Stimulated activated CD4-positive, alpha-beta T cell treated with anti-CD3 and anti-CD28 coated beads, Interleukin-1b, Interleukin-23, amount 100 ng/mL, for 24 hours (primary cell): Measurements from ENCODE around the gene INTS15.
"Not testable (repeated sequence)": the region's sequence is repeated elsewhere in the genome, so short reads cannot be mapped to it uniquely, and the experiment has no call there.

ENCODE experiments used
- DNase-seq, 4 experiments: peaks; one replicate each; pipeline ENCODE4 v3.0.0-alpha.2; 2020; ENCODE audit warnings: low read depth in 4 of 4, low spot score in 1 of 4

INTS15 gene

DNA sequence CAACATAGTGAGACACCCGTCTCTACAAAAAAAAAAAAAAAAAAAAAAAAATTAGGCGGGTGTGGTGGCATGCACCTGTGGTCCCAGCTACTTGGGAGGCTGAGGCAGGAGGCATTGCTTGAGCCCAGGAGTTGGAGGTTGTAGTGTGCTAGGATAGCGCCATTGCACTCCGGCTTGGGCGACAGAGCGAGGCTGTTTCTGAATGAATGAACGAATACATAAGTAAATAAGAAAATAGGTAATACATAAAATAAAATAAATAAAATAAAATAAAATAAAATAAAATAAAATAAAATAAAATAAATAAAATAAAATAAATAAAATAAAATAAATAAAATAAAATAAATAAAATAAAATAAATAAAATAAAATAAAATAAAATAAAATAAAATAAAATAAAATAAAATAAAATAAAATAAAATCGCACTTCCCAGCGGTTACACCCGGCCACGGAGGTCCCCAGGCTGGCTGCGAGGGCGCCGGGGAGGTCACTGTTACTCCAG lies 12.9 kb upstream of the INTS15 start:
- not testable (repeated sequence) for DNase-seq

DNA sequence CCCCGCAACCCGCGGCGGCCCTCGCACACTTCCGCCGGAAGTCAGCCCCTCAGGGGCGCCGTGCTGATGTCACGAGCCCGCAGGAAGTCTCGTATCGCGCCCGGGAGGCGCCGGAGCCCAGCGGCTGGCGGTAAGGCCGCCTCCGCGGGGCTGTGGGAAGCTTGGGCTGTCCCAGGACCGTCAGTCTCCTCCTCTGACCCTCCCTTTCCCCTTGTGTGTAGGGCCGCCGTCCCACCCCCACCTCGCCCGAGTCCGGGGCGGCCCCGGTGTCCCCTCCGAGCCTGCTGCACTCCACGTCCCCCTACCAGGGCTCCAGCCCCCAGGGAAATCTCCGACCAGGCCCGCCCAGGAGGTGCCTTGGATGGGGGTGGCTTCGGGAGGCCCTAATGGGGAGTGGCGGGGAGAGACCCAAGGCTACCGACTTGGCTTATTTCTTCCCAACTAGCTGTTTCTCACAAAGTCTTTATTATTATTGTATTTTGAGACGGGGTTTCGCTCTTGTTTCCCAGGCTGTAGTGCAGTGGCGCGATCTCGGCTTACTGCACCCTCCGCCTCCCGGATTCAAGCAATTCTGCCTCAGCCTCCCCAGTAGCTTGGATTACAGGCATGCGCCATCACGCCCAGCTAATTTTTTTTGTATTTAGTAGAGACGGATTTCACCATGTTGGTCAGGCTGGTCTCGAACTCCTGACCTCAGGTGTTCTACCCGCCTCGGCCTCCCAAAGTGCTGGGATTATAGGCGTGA lies 12.3 kb upstream of the INTS15 start, which contains the start of gene ZDHHC4:
TSS of gene ZDHHC4 (plus strand) at position 86 of the 745 bp plus-strand sequence. CDS start 3,108 bp downstream, outside the sequence.
- DNase-seq: peak; percentile 72 to 87 (median 78)

DNA sequence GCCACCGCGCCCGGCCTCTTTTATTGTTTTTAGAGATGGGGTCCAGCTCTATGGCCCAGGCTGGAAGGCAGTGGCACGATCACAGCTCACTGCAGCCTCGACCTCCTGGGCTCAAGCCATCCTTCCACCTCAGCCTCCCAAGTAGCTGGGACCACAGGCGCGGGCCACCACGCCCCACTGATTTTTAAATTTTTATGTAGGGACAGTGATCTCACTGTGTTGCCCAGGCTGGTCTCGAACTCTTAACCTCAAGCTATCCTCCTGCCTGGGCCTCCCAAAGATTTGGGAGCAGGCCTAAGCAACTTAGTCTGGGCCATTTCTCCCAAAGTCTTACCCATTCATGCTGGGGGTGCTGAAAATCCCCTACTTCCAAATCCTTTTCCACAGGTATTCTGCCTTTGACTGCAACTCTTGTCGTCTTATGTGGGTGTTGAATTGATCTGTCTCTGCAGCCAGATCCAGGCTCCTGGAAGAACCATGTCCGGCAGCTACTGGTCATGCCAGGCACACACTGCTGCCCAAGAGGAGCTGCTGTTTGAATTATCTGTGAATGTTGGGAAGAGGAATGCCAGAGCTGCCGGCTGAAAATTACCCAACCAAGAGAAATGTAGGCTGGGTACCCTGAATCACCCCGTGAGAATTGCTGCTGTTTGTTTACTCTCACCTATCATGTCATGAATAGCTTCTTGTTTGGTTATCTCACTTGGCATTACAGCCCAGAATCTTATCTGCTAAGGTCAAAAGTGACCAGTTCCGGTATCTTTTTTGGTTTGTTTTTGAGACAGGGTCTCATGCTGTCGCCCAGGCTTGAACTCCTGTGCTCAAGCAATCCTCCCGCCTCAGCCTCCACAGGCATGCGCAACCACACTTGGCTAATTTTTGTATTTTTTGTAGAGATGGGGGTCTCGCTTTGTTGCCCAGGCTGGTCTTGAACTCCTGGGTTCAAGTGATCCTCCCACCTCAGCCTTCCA lies 11.4 kb upstream of the INTS15 start:
- no peak for DNase-seq

DNA sequence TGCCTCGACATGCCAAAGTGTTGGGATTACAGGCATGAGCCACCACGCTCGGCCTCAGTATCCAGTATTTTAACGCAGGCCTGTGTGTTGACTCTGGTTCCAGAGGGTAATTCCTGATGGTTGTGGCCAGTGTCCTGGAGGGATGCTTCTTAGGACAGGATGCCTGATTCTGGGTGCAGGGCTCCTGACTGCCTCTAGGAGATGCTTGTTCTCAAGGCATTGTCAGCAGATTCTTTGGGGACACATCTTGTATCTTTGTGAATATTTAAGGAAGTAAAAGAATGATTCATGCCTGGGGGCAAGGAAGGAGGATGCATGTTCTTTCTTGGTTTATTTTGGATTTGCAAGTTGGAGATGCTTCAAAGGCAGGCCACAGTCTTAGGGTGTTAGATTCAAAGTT lies 10.4 kb upstream of the INTS15 start:
- no peak for DNase-seq

DNA sequence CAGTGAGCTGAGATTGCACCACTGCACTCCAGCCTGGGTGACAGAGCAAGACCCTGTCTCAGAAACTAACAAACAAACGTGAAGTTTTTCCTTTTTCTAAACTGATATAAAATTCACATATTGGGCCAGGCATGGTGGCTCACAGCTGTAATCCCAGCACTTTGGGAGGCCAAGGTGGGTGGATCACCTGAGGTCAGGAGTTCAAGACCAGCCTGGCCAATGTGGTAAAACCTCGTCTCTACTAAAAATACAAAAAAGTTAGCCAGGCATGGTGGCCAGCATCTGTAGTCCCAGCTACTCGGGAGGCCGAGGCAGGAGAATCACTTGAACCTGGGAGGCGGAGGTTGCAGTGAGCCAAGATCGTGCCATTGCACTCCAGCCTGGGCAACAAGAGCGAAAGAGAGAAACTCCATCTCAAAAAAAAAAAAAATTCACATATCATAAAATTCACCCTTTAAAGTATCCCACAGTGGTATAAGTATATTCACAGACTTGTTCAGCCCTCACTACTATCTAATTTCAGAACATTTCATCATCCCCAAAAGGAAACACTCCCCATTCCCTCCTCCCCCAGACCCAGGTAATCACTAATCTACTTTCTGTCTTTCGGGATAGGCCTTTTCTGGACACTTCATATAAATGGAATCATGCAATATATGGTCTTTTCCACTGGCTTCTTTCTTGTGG lies 3.9 kb upstream of the INTS15 start:
- DNase-seq: not testable (repeated sequence)

DNA sequence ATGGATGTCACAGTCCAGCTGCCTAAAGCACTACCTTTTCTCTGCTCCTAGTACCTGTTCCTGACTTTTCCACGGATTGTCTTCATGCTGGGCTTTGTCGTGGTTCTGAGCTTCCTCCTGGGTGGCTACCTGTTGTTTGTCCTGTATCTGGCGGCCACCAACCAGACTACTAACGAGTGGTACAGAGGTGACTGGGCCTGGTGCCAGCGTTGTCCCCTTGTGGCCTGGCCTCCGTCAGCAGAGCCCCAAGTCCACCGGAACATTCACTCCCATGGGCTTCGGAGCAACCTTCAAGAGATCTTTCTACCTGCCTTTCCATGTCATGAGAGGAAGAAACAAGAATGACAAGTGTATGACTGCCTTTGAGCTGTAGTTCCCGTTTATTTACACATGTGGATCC lies 1.3 kb upstream of the INTS15 start:
- DNase-seq: no peak

DNA sequence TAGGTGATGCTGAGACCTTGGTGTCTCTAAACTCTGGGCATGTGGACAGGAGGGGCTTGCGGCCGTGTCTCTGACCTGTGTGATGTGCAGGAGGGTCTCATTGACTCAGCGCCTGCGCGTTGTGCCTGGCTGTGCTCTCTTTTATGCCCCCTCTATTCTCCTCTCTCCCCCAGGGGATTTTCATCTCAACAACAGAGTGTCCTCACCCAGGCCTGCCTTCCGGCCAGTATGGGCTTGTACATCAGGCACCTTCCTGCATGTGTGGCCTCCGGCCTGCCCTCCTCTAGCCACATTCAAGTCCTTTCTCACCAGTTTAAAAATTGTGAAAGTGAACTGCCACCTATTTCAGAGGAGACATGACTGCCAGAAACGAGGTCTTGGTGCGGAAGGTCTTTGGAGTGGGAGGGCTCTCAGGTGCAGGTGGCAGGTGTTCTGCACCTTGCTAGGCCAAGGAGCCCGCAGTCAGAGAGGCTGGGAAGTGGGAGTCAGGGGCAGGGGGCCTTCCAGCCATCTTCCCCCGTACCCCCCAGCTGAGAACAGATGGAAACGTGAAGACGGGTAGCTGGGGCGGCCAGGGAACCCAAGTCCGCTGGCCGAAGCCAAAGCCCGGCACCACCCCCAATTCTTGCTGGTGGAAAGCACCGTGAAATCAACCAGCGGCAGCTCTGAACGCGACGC lies 531 bp upstream of the INTS15 start:
- DNase-seq: no peak

DNA sequence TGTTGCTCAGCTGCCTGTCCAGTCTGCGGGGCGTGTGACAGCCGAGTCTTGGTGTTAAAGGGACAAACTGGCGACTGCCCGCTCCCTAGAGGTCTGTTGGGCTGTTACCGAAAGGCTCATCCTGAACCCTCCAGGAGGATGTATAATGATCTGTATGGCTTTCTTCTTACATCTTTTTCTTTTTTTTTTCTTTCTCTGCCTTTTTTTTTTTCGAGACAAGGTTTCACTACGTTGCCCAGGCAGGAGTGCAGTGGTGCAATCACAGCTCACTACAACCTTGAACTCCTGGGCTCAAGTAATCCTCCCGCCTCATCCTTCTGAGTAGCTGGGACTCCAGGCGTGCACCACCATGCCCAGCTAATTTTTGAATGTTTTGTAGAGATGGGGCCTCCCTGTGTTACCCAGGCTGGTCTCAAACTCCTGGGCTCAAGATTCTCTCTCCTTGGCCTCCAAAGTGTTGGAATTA lies 857 bp downstream of the INTS15 start:
- DNase-seq: no peak

DNA sequence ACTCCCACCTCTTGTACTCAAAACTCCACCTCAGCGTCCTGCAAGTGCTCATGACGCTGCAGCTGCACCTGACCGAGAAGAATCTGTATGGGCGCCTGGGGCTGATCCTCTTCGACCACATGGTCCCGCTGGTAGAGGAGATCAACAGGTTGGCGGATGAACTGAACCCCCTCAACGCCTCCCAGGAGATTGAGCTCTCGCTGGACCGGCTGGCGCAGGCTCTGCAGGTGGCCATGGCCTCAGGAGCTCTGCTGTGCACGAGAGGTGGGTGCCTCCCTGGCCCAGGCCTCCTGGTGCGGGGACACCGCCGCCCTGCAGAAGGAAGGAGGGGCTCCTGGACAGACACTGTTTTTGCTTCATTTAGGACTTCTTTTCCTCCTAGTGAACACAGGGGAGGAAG lies 10.3 kb downstream of the INTS15 start:
- DNase-seq: no peak

DNA sequence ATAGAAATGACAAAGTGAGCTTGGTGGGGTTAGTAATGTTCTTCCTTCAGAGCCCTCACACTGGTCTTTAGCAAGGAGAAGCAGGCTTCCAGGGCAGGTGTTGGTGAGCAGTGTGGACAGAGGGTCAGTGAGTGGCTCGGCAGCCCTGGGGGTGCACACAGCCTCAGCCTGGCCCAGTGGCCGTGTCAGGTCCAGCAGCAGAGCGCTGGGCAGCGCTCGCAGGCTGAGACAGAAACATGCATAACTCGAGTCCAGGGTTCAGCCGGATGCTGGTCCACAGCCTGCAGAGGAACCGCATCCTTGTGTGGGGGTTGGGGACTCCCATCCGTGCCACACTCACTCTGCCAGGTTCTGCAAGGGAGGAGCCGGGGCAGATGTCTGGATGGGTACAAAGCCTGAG lies 14.6 kb downstream of the INTS15 start:
- no peak for DNase-seq

DNA sequence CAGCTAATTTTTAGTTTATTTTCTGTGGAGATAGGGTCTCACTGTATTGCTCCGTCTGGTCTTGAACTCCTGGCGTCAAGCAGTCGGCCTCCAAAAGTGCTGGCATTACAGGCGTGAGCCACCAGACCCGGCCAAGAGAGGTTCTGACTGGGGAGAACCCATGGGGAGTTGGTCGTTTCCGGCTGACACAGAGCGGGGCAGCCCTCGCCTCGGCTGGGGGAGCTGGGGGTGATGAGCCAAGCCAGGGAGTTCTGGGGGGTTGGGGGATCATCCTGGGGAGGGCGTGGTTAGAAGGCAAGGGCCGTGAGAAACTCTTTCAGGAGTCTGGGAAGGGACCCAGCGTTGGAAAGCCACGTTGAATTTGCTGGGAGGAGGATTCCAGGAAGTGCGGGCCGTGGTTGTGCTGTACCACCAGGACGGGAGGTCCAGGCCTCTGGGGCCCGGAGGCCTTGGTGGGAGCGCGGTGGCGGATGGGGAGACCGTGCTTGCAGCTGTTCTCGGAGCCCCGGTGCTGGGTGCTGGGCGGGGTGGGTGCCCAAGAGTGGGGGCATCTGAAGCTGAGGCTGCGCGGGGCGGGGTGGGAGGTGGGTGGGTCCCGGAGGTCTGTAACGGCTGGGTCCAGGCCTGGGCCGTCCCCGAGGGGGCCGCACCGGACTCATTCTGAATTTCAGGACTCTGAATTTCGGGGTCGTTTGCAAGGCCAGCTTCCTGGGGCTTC lies 17.2 kb downstream of the INTS15 start:
- no peak for DNase-seq

DNA sequence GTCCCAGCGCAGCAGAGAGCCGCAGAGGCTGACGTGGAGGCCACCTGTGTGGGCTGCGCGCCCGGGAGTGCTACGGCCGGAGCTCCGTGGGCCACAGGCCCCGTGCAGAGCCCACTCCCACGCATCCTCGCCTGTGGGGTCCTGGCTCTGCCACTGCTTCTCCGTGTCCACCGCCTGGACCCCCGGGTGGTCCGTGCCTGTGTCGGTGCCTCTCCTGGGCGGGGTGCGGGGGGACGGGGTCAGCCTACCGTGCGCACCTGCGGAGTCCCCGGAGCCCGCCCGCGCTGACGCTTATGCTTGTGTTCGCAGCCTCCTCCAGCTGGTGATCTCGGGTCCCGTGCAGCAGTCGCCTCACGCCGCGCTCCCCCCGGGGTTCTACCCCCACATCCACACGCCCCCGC lies 17.8 kb downstream of the INTS15 start:
- DNase-seq: no peak

DNA sequence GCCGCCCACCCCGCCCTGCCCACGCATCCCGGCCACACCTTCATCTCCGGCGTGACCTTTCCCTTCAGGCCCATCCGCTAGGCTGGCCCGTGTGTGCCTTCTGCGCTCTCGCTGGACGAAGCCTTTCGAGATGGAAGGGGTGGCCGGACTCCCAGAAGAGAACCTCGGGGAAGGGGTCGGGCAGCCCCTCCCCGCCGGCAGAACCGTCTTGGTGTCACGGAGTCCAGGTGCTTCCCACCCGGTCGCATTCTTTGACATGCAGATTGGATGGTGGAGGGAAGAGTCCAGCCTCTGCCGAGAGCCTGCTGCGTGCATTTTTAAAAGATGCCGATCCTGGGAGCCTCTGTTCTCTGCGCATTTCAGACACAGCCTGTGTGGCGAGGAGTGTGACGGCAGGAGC lies 18.3 kb downstream of the INTS15 start:
- no peak for DNase-seq

DNA sequence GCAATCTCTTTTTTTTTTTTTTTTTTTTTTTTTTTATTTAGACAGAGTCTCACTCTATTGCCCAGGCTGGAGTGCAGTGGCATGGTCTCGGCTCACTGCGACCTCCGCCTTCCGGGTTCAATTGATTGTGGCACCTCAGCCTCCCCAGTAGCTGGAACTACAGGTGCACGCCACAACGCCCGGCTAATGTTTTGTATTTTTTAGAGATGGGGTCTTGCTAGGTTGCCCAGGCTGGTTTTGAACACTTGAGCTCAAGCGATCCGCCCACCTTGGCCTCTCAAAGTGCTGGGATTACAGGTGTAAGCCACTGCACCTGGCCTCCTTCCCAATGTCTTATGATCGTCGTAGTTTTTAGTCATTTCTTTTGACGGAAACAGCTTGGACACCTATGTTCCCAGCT lies 19.0 kb downstream of the INTS15 start:
- no peak for DNase-seq

DNA sequence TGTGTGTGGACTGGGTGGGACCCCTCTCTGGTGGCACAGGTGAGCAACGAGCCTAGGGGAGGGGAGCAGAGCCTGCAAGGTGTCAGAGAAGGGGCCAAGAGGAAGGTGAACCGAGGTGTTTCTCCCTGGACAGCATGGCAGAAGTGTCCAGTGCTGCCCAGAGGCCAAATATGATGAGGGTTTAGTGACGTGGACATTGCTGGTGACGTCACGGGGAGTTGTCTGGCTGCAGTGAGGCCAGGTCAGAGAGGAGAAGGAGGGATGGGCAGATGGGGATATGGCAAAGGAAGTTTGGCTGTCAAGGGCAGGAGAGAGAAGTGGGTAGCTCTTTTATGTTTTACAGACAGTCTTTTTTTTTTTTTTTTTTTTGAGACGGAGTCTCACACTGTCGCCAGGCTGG lies 23.0 kb downstream of the INTS15 start:
- no peak for DNase-seq

DNA sequence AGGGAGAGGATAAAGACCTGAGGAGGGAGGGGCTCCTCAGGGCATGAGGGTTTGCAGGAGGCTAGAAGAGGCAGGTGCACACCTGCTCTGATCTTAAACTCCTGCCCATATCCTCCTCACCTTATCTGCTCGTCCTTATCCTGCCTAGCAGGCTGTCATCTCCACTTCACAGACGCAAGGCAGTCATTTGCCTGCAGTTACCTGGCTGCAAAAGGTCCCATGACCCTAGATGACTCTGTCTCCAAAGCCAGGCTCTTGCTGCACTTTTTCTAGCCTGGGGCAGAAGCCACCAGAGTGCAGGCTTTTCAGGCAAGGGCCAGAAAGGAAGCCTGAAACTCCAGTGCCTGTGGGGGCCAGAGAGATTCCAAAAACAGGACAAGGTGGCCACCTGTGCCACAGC lies 23.9 kb downstream of the INTS15 start:
- DNase-seq: no peak

DNA sequence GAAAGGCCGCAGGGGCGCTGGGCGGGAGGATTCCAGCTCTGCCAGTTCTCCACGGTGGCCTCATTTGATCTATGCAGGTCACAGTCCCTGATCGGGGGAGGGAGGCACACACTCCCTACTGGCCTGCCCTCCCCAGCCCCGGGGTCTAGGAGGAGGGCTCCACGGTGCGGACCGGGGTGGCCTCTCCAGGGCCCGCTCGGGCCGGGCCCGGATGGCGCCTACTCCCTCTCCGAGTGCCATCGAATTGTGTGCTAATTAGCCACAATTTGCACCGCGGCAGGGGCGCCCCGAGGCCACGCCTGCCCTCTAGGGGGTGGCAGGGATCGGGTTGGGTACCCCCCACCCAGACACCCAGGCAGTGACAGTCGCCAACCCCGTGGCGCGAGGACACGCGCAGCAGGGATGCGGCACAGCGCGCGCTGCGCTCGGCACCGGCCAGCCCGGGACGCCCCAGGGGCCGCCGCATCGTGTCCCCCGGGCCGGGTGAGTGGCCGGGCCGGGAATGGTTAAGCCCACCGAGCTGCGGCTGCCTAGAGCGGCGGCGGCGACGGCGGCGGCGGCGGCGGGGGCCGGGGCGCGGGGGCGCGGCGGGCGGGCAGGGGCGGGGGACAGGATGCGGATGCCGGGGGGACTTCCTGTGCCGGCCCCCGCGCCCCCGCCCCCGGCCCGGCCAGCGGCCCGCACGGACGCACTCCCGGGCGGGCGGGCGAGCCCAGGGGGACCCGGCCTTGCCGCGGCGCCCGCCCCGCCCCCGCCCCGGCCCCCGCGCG lies 25.3 kb downstream of the INTS15 start, which contains the start of gene ZNF853:
TSS of gene ZNF853 (plus strand) at position 658 of the 770 bp plus-strand sequence. CDS start 565 bp downstream, outside the sequence.
- no peak for DNase-seq

DNA sequence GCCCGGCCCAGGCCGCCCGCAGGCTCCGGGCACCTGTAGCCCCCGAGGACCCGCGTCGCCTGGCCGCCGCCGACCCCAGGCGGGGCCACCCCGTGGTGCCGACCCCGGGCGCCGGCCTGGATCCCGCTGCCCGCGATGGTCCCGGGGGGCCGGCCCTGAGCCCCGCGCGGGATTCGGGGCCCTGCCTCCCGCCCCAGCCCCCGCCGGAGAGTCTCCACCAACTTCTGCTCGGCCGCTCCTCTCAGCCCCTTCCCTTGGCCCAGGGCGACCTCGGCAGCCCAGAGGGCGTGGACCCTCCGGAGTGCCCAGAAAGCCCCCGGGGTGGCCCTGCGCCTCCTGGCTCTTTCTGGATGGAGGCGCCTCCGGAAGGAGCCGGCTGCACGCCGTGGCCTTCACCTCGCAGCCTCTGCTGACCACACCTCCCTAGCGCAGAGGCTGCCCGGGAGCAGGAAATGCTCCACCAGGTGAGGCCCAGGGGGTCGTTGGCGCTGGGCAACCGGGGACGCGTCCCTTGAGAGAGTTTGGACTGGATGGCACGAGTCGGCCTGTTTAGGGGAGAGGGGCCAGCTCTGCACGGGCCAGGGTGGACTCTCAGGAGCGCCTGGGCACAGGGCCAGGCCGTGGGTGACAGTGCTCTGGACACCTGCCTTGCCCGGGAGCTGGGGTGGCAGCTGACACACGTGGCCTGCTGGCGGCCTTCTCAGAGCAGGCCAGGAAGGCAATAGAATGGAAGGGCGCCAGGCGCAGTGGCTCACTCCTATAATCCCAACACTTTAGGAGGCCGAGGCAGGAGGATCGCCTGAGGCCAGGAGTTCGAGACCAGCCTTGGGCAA lies 26.1 kb downstream of the INTS15 start:
- DNase-seq: no peak
